GM12878 (cell line): Measurements from ENCODE around the gene CELSR1.

Experiments used
- MAX ChIP-seq: IDR thresholded peaks from 2 replicates; pipeline ENCODE4 v1.6.1; 2012; ENCODE audit warnings: low read depth, low read length, improper control_type of control experiment
- MTA3 ChIP-seq: IDR thresholded peaks from 2 replicates; pipeline ENCODE4 v1.6.1; 2012; ENCODE audit warnings: low read length, inconsistent platforms, borderline replicate concordance
- NFYA ChIP-seq: IDR thresholded peaks from 2 replicates; pipeline ENCODE4 v1.6.1; 2011; ENCODE audit warnings: low read depth, mild to moderate bottlenecking, low read length, improper control_type of control experiment, borderline replicate concordance
- SUPT20H ChIP-seq: IDR thresholded peaks from 2 replicates; pipeline ENCODE4 v1.6.1; 2011; ENCODE audit warnings: low read depth, mild to moderate bottlenecking, low read length, moderate library complexity, borderline replicate concordance; ENCODE audit not compliant: control insufficient read depth
- ZNF274 ChIP-seq: IDR thresholded peaks from one replicate; pipeline ENCODE4 v1.8.0; 2011; ENCODE audit not compliant: insufficient read length, insufficient read depth
- TF ChIP-seq, protein P1 (sequence below), 3 experiments: IDR thresholded peaks in 2 of 3; conservative IDR thresholded peaks in 1 of 3; 2 replicates each; pipeline ENCODE4 v1.5.1; 2011; ENCODE audit warnings: low read depth in 3 of 3, low read length in 3 of 3, mild to moderate bottlenecking in 3 of 3, control low read depth in 2 of 3, moderate library complexity in 2 of 3, inconsistent platforms in 1 of 3, mixed read lengths in 1 of 3; ENCODE audit not compliant: control insufficient read depth in 2 of 3, insufficient read depth in 1 of 3; ENCODE audit errors: extremely low read depth in 1 of 3

- TF ChIP-seq NFYA, result no peak
- TF ChIP-seq, protein P1, sequence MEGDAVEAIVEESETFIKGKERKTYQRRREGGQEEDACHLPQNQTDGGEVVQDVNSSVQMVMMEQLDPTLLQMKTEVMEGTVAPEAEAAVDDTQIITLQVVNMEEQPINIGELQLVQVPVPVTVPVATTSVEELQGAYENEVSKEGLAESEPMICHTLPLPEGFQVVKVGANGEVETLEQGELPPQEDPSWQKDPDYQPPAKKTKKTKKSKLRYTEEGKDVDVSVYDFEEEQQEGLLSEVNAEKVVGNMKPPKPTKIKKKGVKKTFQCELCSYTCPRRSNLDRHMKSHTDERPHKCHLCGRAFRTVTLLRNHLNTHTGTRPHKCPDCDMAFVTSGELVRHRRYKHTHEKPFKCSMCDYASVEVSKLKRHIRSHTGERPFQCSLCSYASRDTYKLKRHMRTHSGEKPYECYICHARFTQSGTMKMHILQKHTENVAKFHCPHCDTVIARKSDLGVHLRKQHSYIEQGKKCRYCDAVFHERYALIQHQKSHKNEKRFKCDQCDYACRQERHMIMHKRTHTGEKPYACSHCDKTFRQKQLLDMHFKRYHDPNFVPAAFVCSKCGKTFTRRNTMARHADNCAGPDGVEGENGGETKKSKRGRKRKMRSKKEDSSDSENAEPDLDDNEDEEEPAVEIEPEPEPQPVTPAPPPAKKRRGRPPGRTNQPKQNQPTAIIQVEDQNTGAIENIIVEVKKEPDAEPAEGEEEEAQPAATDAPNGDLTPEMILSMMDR (IDR thresholded peaks at IDR 0.05 in 2 of 3, conservative IDR thresholded peaks at IDR 0.05 in 1 of 3; ENCODE audit: control insufficient read depth in 2 of 3, extremely low read depth in 1 of 3, insufficient read depth in 1 of 3, low read depth in 3 of 3, low read length in 3 of 3), result 0 out of 6 replicates have a peak, but pooled peaks of 1 of the 3 experiments have one; percentile 3
- TF ChIP-seq MTA3, result no peak
- TF ChIP-seq MAX, result no peak
- no peak for TF ChIP-seq ZNF274
- TF ChIP-seq SUPT20H, result no peak
These were observed 45.0 kb upstream of the CELSR1 start for GRCh38 chr22:46582281-46582933.
